Liver (tissue), 9 donors: ENCODE data around the gene FBXL15. TPM values are rescaled to one million over a fixed set of nuclear protein-coding genes. Genes with fewer than 3 reads are reported as not detected.

Source experiments
- DNase-seq: peaks from one replicate; pipeline ENCODE4 v3.0.0-alpha.2; 2017; ENCODE audit warnings: low spot score
- H3K27ac ChIP-seq, 2 donors: one replicate each; pipeline ENCODE4 v1.7.0; 2013; ENCODE audit warnings: inconsistent platforms in 2 of 2, low read length in 2 of 2, control low read depth in 1 of 2, low read depth in 1 of 2, mild to moderate bottlenecking in 1 of 2
- H3K27me3 ChIP-seq, 4 donors: one replicate each; pipeline versions ENCODE4 v1.6.1 to v1.7.0; 2013; ENCODE audit warnings: low read length in 3 of 4, inconsistent platforms in 1 of 4, mild to moderate bottlenecking in 1 of 4, moderate library complexity in 1 of 4; ENCODE audit not compliant: control insufficient read depth in 4 of 4, insufficient read depth in 4 of 4
- H3K36me3 ChIP-seq, 4 donors: one replicate each; pipeline versions ENCODE4 v1.6.1 to v1.7.0; 2013; ENCODE audit warnings: low read length in 3 of 4, mild to moderate bottlenecking in 3 of 4, low read depth in 1 of 4, moderate library complexity in 1 of 4; ENCODE audit not compliant: control insufficient read depth in 4 of 4, insufficient read depth in 3 of 4
- H3K4me1 ChIP-seq, 4 donors: one replicate each; pipeline versions ENCODE4 v1.6.1 to v1.7.0; 2013; ENCODE audit warnings: low read length in 3 of 4, mild to moderate bottlenecking in 3 of 4, moderate library complexity in 1 of 4; ENCODE audit not compliant: control insufficient read depth in 4 of 4, insufficient read depth in 4 of 4
- H3K4me3 ChIP-seq, 3 donors: one replicate each; pipeline versions ENCODE4 v1.6.1 to v1.7.0; 2013; ENCODE audit warnings: low read length in 3 of 3, control low read depth in 1 of 3, low read depth in 1 of 3, mild to moderate bottlenecking in 1 of 3
- H3K9ac ChIP-seq, 2 donors: one replicate each; pipeline ENCODE4 v1.7.0; 2013; ENCODE audit warnings: low read length in 2 of 2, mild to moderate bottlenecking in 2 of 2, moderate library complexity in 2 of 2, control low read depth in 1 of 2, low read depth in 1 of 2
- H3K9me3 ChIP-seq, 4 donors: one replicate each; pipeline versions ENCODE4 v1.6.1 to v1.7.0; 2013; ENCODE audit warnings: low read length in 3 of 4; ENCODE audit not compliant: control insufficient read depth in 4 of 4
- EGR1 ChIP-seq, 2 donors: IDR thresholded peaks; 2 replicates each; pipeline ENCODE4 v1.6.1; 2016 to 2018; ENCODE audit warnings: antibody characterized with exemption in 2 of 2, low read depth in 2 of 2
- FOXA1 ChIP-seq: IDR thresholded peaks from 2 replicates; pipeline ENCODE4 v1.6.1; 2016; ENCODE audit warnings: antibody characterized with exemption
- FOXA2 ChIP-seq: IDR thresholded peaks from 2 replicates; pipeline ENCODE4 v1.6.1; 2016; ENCODE audit warnings: antibody characterized with exemption
- GABPA ChIP-seq, 2 donors: IDR thresholded peaks in 1 of 2; conservative IDR thresholded peaks in 1 of 2; 2 replicates each; pipeline ENCODE4 v1.6.1; 2016; ENCODE audit warnings: antibody characterized with exemption in 2 of 2, mild to moderate bottlenecking in 1 of 2, moderate library complexity in 1 of 2
- HNF4G ChIP-seq: IDR thresholded peaks from 2 replicates; pipeline ENCODE4 v1.6.1; 2016; ENCODE audit warnings: antibody characterized with exemption
- JUND ChIP-seq, 2 donors: IDR thresholded peaks; 2 replicates each; pipeline ENCODE4 v1.6.1; 2016; ENCODE audit warnings: antibody characterized with exemption in 2 of 2
- NR2F2 ChIP-seq: IDR thresholded peaks from 2 replicates; pipeline ENCODE4 v1.6.1; 2016; ENCODE audit warnings: antibody characterized with exemption
- RAD21 ChIP-seq, 2 donors: IDR thresholded peaks; 2 replicates each; pipeline ENCODE4 v1.6.1; 2016; ENCODE audit warnings: antibody characterized with exemption in 2 of 2, mild to moderate bottlenecking in 2 of 2
- REST ChIP-seq: IDR thresholded peaks from 2 replicates; pipeline ENCODE4 v1.6.1; 2016; ENCODE audit warnings: antibody characterized with exemption, mild to moderate bottlenecking
- RXRA ChIP-seq, 2 donors: IDR thresholded peaks; 2 replicates each; pipeline ENCODE4 v1.6.1; 2017 to 2018; ENCODE audit warnings: antibody characterized with exemption in 2 of 2, mild to moderate bottlenecking in 1 of 2
- SP1 ChIP-seq: IDR thresholded peaks from 2 replicates; pipeline ENCODE4 v1.6.1; 2018; ENCODE audit warnings: antibody characterized with exemption, mild to moderate bottlenecking
- TAF1 ChIP-seq: conservative IDR thresholded peaks from 2 replicates; pipeline ENCODE4 v1.6.1; 2016; ENCODE audit warnings: antibody characterized with exemption, mild to moderate bottlenecking
- ZBTB33 ChIP-seq: IDR thresholded peaks from 2 replicates; pipeline ENCODE4 v1.6.1; 2016; ENCODE audit warnings: antibody characterized with exemption
- WGBS: extraction: QIAGEN DNeasy Blood & Tissue Kit; methylation state at CpG from one replicate; pipeline ENCODE4 v1.1.7; 2013; 5-methylcytosine and 5-hydroxymethylcytosine counted together
- polyA plus RNA-seq, 2 donors: library from polyadenylated mRNA; stranded (reverse) in 1 of 2; unstranded in 1 of 2; fragments of 200-250 nt in 1 of 2; fragments of >200 nt in 1 of 2; fragmentation: Nextera tagmentation in 1 of 2; extraction: Ambion mirVana in 1 of 2; gene quantifications; one replicate each; pipeline versions ENCODE4 v1.2.1 to v1.2.3, GENCODE V29; 2013 to 2015
- total RNA-seq, 2 donors: library from RNA; depleted of rRNA; stranded (reverse); fragments of >200 nt; gene quantifications; one replicate each; pipeline ENCODE4 v1.2.3, GENCODE V29; 2014
- TF ChIP-seq, protein P1 (sequence below): IDR thresholded peaks from 2 replicates; pipeline ENCODE4 v1.6.1; 2016; ENCODE audit warnings: antibody characterized with exemption
- TF ChIP-seq, protein P2 (sequence below): IDR thresholded peaks from 2 replicates; pipeline ENCODE4 v1.6.1; 2016; ENCODE audit warnings: antibody characterized with exemption
- TF ChIP-seq, protein P3 (sequence below): fragments of 150-350 bp; IDR thresholded peaks from 2 replicates; pipeline ENCODE4 v1.5.1; 2017; ENCODE audit warnings: improper control_type of control experiment, low read depth, low read length; ENCODE audit not compliant: missing input control
- donor health status: healthy.
- donor health status: healthy.
- donor health status: healthy.
- donor health status: healthy.
- donor health status: healthy.

The FBXL15 gene
- total and polyA plus RNA-seq, 4 donors: 4.4 to 14.4 (median 10.0) TPM

GRCh38 chr10:102405108-102405571 is 15.5 kb upstream of the FBXL15 start (continued):
- no peak for TF ChIP-seq NR2F2
- no peak for TF ChIP-seq RXRA (IDR thresholded peaks at IDR 0.05)

GRCh38 chr10:102405632-102406031 is 15.0 kb upstream of the FBXL15 start:
- TF ChIP-seq SP1 (no peak), RXRA (IDR thresholded peaks at IDR 0.05) (no peak), FOXA1 (no peak), TAF1 (no peak), FOXA2 (no peak), RAD21 (IDR thresholded peaks at IDR 0.05) (no peak), NR2F2 (no peak), GABPA (IDR thresholded peaks at IDR 0.05 in 1 of 2, conservative IDR thresholded peaks at IDR 0.05 in 1 of 2) (no peak), HNF4G (no peak), EGR1 (IDR thresholded peaks at IDR 0.05; ENCODE audit: low read depth in 2 of 2) (no peak), ZBTB33 (no peak), REST (no peak), JUND (IDR thresholded peaks at IDR 0.05) (no peak)
- TF ChIP-seq, protein P1, sequence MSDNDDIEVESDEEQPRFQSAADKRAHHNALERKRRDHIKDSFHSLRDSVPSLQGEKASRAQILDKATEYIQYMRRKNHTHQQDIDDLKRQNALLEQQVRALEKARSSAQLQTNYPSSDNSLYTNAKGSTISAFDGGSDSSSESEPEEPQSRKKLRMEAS: no peak
- TF ChIP-seq, protein P2, sequence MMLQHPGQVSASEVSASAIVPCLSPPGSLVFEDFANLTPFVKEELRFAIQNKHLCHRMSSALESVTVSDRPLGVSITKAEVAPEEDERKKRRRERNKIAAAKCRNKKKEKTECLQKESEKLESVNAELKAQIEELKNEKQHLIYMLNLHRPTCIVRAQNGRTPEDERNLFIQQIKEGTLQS: no peak
- TF ChIP-seq, protein P3, sequence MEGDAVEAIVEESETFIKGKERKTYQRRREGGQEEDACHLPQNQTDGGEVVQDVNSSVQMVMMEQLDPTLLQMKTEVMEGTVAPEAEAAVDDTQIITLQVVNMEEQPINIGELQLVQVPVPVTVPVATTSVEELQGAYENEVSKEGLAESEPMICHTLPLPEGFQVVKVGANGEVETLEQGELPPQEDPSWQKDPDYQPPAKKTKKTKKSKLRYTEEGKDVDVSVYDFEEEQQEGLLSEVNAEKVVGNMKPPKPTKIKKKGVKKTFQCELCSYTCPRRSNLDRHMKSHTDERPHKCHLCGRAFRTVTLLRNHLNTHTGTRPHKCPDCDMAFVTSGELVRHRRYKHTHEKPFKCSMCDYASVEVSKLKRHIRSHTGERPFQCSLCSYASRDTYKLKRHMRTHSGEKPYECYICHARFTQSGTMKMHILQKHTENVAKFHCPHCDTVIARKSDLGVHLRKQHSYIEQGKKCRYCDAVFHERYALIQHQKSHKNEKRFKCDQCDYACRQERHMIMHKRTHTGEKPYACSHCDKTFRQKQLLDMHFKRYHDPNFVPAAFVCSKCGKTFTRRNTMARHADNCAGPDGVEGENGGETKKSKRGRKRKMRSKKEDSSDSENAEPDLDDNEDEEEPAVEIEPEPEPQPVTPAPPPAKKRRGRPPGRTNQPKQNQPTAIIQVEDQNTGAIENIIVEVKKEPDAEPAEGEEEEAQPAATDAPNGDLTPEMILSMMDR: no peak
- Histone ChIP-seq H3K27ac (no peak overlapping the region), H3K4me1 (peaks cover 2 to 8% (median 5%) of the 10 kb centered on the region in 4 donors), H3K27me3 (peaks cover 0 to 8% (median 2%) of the 10 kb centered on the region in 4 donors), H3K36me3 (peaks cover 0 to 18% (median 2%) of the 10 kb centered on the region in 4 donors), H3K9ac (no peak overlapping the region), H3K4me3 (no peak overlapping the region), H3K9me3 (no peaks in the 10 kb centered on the region)
- no peak for DNase-seq
- WGBS: 81% methylated on average over 6 of the region's 6 CpGs
